IPS DF 4.7 (cell line): Measurements from ENCODE around the gene LBHD2.
"Not testable (repeated sequence)": the region's sequence is repeated elsewhere in the genome, so short reads cannot be mapped to it uniquely, and the experiment has no call there.

Experiments used
- DNase-seq: peaks from one replicate; pipeline ENCODE4 v3.0.0-alpha.2; 2013; ENCODE audit warnings: low spot score; ENCODE audit errors: extremely low read depth

LBHD2 gene

DNA sequence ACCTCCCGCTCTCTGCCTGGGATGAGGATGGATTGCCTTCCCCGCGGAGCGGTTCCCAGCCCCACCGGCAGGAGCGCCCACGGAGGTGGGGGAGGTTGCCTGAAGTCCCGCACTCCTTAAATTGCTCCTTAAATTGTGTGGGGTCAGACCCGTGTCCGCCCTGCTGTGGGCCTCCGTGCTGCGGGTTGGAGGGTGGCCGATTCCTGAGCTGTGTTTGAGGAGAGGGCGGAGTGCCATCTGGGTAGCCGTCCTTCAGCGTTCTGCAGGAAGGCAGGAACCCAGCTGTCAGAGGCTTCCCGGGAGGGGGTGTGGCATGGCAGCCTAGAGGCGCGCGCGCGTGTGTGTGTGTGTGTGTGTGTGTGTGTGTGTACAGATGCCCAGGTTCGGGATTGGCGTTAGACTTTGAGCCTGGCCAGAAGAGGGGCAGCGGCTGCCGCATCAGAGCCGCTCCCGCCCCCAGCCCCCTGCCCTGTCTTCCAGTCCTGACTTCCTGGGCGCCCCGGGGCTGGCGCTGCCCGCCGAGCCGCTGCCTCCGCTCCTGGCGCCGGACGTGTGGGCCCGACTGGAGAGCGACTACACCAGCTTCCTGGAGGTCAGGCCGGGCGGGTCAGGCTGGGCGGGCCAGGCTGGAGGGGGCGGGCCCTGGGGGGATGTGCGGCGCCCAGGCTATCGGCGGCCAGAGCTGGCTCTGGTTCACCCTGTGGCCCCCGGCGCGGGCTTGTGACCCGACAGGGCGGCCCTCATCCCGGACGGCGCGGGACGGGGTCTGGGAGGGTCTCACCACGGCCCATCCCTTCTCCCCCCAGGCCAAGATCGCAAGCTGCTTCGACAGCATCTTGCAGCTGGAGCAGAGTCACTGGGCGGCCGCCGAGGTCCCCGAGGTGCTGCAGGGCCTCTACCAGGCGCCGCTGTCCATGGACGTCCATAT is 19.7 kb downstream of the LBHD2 start:
- no peak for DNase-seq

DNA sequence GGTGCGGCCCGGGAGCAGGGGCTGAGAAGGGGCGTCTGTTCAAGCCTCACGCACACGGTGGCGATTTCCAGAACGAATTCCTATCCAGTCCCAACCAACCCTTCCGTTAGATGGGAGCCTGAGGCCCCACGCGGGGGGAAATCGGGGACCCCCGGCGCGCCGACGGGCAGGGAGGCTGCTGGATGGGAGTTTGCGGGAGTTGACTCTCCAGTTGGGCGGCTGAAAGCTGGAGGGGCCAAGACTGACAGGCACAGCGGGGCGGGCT is 20.3 kb downstream of the LBHD2 start:
- DNase-seq = no peak

GRCh38 chr14:103104654-103105452 is 20.8 kb downstream of the LBHD2 start:
- DNase-seq = no peak

- DNase-seq = no peak
Observed at GRCh38 chr14:103105580-103106150, 21.7 kb downstream of the LBHD2 start.

DNA sequence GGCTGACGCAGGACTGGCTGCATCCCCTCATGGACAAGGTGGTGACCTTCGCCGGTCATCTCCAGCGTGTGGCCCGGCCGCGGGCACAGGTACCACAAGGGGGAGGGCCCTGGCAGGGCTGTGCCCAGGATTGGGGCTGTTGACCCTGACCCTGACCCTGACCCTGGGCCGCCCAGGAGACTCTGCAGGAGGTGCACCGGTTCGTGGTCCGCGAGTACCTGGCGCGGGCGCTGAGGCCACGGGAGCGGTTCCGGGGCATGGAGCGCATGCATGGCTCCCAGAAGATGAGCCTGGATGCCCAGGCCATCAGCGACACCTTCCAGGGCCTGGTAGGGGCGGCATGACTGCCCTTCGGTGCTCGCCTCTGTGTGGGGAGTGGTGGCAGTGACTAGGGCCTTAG is 23.4 kb downstream of the LBHD2 start:
- DNase-seq = no peak

DNA sequence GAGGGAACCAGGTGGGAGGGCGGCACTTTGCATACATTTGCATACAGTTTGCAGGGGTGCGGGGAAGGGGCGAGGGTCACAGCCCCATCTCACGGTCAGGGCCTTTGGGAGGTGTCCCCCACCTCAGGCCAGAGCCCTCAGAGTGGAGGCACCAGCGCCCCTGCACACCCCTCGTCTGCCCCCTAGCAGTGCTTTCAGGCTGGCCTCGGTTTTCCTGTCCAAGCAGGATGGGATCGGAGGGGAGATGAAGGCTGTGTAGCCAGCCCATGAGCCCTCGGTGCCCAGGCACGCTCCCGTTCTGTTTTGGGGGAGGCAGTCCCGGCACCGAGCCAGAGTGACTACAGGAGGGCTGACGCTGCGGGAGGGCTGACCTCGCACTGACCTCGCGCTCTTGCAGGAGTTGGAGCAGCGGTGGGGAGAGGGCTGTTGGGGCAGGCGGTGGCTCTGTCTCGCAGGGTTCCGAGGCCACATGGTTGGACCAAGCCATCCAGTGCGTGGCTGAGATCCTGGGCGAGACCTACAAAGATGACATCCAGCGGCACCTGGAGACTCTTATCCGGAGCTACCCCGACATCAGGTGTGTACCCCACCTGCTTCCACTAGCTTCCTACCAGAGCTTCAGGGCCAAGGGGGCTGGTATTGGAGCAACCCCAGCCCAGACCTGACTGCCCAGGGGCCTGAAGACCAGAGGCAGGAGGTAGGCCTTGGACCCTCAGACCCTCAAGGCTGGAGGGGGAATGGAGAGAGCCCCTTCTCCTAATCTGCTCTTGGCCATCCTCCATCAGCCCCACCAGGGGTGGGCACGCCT is 24.1 kb downstream of the LBHD2 start:
- no peak for DNase-seq

- DNase-seq = no peak
Observed at GRCh38 chr14:103108749-103109207, 24.8 kb downstream of the LBHD2 start.

DNA sequence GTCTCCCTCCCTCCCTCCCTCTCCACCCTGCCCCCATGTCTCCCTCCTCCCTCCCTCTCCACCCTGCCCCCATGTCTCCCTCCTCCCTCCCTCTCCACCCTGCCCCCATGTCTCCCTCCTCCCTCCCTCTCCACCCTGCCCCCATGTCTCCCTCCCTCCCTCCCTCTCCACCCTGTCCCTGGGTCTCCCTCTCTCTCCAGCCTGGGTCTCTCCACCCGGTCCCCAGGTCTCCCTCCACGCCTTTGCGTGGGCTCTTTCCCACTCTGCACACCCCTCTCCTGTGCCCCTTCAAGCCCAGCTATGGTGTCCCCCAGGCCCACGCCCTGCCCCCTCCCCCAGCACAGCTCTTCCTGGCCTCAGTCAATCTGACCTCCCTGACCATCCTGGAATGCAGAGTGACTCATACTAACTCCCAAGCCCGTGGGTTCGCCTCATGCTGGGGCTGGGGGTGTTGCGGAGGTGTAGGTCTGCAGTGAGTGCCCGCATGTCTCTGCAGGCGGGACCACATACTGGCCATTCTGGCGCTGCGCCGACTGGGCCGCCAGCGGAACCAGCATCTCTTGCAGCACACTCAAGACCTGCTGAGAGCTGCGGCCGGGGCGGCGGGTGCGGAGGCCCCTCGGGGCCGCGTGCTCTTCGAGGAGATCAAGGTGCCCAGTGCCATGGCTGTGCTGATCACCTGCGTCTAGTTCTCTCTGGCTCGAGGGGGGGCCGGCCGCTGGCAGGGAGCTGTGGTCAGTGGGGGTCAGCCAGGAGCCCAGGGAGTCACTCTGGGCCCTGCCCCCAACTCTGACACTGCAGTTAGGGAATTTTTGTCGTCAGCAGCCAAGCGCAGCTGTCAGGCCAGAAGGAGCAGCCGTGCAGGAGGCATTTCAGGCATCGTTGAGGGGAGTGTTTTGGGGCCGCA is 25.8 kb downstream of the LBHD2 start:
- DNase-seq = no peak

- no peak for DNase-seq
Observed at GRCh38 chr14:103110681-103111231, 26.7 kb downstream of the LBHD2 start.

DNA sequence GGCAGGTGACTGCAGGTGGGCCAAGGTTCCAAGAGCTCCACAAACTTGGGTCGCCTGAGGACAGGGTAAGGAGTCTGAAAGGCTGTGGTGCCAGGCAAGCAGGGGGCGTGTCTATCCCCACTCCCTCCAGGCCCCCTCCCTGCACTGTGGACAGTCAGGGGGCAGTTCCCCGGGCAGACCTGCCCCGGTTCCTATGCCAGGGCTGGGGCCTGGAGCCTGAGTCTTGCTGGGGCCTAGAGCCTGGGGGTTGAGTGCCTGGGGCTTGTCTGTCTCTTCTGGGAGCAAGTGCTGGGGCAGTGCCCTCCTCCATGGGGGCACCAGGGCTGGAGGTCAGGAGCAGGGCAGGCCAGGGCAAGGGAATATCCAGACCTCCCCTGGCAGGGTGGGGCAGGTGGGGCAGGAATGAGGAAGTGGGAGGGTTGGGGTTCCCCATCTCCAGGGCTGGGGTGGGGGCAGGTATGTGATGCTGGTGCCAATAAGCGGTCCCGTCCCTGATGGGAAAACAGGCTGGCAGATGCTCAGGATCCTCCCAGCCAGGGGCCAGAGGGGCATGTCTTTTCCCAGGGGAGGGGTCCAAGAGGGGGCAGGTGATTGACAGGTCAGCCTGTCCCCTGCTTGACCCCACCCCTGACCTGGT is 27.3 kb downstream of the LBHD2 start:
- no peak for DNase-seq

DNA sequence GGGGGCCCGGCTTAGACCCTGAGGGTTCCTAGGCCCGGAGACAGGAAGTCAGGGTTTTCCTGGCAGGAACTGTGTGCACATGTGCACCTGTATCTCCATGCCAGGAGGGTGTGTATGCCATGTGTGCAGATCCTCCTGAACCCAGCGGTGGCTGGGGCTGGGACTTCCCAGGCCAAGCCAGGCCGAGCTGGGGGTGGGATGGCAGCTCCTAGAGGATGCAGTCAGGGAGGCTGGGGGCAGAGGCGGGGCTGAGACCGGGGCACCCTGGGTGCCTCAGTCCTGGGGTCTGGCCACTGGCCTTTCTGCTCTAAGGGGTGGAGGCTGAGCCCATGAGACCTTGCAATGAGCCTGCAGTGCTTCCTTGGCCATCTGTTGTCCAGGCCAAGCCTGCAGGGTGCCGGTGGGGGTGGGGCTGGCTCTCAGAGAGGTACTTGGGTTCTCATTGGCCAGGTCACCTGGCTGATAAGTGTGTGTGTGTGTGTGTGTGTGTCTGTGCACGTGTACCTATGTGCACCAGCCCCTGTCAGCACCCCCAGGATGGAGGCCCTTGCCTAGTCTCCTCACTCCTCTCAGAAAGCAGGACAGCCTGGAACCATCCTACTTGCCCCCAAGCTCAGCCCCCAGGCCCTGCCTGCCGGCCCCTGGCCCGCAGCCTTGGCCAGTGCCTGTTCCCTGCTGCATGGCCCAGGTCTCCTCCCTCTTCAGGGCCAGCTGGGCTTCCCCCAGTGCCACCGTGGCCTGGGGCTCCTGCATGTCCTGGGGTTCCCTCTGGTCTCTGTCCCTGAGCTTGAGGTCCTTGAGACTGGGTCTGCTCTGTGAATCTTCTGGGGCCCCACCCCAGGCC is 28.6 kb downstream of the LBHD2 start:
- no peak for DNase-seq

GRCh38 chr14:103113303-103113702 is 29.3 kb downstream of the LBHD2 start:
- DNase-seq = no peak

GRCh38 chr14:103113774-103114173 is 29.8 kb downstream of the LBHD2 start:
- no peak for DNase-seq

- not testable (repeated sequence) for DNase-seq
Observed at GRCh38 chr14:103115086-103115679, 31.2 kb downstream of the LBHD2 start.

DNA sequence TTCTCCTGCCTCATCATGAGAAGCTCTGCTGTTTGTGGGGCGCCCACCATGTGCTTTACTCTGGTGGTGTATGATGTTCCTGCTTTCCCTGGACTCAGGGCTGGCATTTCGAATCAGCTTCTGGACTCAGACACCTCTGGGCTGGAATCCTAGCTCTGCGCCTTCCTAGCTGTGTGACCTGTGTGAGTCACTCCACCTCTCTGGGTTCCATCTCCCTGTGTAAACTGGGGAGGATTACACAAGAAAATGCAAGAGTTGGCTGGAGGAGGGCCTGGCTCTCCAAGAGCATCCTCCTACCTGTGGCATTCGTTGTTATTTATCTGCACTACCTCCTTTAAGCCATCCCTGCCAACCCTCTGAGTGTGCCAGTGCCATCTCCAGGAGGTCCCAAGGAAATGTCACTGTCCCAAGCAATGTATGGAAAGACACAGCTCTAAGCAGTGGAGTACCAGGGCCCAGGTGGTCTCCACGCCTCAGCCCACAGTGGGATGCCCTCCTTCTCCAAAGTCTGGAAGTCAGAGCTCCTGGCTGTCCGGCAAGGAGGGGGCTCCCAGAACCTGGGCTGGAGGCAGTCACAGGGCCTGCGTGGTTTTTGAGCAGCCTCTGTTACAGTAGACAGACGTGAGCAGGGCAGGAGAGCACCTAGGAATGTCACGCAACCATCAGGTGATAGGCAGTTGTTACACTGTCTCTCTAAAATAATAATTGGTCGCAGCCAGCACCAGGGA is 32.0 kb downstream of the LBHD2 start:
- no peak for DNase-seq

DNA sequence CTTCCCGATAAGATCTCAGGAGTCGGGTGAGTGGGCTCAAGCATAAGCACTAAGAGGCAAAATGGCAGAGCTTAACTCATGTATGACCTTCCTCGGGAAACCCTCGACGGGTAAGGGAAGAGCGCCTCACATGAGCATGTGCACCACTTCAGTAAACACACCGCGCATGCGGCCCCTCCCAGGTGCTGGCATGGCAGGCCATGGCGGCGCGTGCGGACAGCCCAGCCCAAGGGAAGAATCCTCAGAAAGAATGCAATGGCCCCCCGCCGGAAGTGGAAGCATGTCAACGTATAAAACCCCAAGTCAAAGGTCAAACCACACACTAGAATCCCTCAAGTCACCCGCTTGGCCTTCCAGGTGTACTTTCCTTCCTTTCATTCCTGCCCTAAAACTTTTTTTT is 32.6 kb downstream of the LBHD2 start:
- no peak for DNase-seq

DNA sequence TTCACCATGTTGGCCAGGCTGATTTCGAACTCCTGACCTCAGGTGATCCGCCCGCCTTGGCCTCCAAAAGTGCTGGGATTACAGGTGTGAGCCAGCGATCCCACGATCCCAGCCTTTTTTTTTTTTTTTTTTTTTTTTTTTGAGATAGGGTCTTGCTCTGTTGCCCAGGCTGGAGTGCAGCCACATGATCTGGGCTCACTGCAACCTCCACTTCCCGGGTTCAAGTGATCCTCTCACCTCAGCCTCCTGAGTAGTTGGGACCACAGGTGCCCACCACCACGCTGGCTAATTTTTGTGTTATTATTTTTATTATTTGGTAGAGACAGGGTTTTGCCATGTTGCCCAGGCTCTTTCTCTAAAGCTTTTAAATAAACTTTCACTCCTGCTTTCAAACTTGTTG is 33.5 kb downstream of the LBHD2 start:
- not testable (repeated sequence) for DNase-seq
